NCI-H460 (cell line): ENCODE results near the gene KNSTRN. TPM values are rescaled to one million over a fixed set of nuclear protein-coding genes. Genes with fewer than 3 reads are reported as not detected.

ENCODE experiments used
- DNase-seq: peaks from one replicate; pipeline ENCODE4 v3.0.0-alpha.2; 2016; ENCODE audit warnings: low read depth; ENCODE audit errors: extremely low read depth
- total RNA-seq: library from RNA; depleted of rRNA; stranded (reverse); fragments of >200 nt; shearing (Covaris generic); gene quantifications from 2 replicates; pipeline ENCODE4 v1.2.3, GENCODE V29; 2014

KNSTRN gene
- total RNA-seq, 1 experiment from 2014 or later: 80.4 TPM

DNA sequence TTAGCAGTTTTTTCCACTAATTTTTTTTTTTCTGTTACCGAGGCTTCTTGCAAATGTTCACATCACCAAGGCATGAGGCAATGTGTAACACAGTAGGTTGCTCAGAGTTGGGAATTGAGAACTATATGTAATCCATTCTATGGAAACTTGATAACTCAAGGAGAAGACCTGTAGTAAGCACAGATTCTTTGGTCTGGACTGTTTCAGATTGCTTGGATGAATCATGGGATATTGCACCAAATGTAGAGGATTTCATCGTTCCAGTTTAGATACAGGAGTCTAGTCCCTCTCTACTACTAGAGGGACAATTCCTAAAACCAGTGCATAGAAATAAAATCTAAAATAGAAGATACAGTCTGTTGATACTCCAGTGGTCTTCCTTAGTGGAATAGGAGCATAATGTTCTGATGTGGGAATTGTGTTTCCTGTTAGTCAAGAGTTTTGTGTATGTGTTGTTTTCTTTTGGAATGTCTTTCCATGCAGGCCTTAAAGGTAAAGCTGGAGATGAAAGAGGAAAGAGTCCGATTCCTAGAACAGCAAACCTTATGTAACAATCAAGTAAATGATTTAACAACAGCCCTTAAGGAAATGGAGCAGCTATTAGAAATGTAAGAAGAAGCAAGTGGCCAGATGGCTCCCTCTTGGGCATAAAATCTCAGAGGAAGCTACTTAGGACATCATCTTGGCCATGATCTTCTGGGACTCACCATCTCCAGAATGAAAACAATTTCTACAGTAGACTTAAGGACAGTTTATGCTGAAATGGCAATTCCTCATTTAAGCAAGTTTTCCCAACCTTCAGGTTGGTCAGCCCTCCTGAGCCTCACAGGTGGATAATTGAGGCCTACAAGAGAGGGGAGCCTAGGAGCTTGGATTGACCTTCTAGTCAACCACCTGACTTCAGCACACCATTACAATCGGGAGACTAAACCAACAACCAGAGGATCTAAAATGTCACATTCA, 10.7 kb downstream of the KNSTRN start:
- DNase-seq: peak; percentile 37

DNA sequence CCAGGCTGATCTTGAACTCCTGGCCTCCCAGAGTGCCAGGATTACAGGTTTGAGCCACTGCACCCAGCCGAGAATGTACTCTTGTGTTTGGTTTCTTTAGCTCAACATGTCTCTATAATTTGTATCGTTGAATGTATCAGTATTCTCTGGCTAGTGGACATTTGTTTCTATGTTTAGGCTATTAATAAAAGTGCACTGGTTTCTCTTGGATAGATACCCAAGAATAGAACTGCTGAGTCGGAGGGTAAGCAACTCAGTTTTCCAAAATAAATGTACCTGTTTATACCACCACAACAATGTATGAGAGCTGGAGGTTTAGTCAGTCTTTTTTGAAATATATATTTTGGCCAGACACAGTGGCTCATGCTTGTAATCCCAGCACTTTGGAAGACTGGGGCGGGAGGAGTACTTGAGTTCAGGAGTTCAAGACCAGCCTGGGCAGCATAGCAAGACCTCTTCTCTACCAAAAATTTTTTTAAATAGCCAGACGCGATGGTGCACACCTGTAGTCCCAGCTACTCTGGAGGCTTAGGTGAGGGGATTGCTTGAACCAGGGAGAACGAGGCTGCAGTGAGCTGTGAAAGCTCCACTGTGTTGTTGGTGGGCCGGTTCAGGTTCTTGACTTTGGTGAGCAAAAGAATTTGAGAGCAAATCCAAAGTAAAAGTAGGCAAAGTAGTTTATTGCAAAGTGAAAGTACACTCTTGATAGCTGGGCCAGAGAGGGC, 15.3 kb downstream of the KNSTRN start:
- DNase-seq: no peak

DNA sequence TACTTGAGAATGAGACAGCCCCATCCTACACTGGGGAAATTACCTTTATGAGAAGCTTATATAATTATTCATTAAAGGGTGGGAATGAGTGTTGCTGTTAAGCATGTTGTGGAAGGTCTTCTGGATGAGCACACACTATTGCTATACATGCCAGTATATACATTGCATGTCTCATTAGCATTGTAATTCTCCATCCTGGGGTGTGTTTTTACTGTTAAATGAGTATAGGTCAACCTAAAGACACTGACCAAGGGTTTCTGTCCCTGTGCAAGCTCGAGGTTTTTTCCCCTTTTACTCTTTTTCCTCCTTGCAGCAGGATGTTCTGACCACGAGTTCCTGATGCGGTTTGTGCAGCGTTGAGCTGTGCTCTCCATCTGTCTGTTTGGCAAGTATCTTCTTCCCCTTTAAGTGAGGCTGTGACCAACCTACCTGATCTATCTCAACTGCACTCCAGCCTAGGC, 15.9 kb downstream of the KNSTRN start:
- DNase-seq: no peak

DNA sequence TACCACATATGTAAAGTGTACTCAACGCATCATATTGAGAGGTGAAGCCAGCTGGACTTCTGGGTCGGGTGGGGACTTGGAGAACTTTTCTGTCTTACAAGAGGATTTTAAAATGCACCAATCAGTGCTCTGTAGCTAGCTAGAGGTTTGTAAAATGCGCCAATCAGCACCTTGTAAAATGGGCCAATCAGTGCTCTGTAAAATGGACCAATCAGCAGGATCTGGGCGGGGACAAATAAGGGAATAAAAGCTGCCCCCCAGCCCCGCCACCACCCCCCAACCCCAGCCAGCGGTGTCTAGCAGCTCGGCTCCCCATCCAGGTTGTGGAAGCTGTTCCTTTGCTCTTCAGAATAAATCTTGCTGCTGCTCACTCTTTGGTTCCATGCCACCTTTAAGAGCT, 16.8 kb downstream of the KNSTRN start:
- DNase-seq: no peak

DNA sequence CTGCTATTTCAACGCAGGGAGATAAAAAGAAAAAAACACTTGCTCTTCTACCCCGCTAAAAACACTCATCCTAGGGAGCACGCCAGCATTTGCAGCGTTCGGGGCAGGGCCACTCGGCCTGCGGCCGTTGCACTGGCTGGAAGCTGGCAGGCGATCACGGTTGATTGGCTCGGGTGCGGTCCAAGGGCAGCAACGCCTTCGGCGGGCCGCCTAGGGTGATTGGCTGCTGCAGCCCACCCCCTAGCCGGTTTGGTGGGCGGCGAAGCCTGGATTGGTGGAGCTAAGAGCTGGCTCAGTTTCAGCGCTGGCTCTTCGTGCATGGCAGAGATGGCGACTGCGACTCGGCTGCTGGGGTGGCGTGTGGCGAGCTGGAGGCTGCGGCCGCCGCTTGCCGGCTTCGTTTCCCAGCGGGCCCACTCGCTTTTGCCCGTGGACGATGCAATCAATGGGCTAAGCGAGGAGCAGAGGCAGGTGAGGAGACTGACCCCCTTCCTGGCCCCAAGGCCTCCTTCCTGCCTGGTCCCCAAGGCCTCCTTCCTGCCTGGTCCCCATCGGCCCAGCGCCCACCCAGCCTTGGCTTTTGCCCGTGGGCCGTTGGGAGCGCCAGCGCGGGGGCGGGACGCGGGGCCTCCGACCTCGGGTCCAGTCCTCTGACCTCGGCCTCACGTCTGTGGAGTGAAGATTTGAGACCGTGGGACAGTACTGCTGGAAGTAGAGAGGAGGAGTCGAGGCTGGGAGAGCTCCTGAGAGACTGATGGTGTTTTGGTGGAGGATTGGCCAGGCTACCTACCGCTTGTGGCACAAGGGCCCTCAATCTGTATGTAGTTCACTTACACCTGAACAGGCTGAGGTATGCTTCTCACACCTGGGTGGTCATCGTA, 23.2 kb downstream of the KNSTRN start, which contains the start of gene IVD:
TSS of gene IVD (plus strand) at position 295 of the 881 bp plus-strand sequence. CDS start at position 328, 33 bp downstream.
- peak; percentile 89 for DNase-seq

DNA sequence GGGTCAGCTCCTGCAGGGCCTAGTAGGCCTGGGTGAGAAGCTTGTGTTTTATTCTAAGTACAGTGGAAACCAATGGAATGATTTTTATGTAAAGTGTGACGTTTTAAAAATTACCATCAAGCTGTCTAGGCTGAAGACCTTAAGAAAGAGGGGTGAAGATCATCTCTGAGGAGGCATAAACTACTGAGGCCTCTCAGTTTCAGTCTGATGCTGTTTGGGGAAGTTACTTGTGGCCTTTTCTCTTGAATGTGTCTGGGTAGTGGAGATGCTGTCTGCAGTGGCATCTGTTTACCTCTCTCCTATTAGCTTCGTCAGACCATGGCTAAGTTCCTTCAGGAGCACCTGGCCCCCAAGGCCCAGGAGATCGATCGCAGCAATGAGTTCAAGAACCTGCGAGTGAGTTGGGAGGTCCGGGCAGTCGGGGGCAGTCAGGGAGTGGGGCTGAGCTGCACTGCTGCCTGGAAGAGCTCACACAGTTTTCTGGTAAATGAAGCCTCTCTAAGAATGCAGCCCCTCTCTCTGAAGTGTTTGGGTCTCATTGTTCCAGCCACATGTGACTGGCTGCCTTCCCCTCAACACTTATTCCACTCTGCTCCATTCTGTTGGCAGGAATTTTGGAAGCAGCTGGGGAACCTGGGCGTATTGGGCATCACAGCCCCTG, 24.9 kb downstream of the KNSTRN start:
- no peak for DNase-seq

DNA sequence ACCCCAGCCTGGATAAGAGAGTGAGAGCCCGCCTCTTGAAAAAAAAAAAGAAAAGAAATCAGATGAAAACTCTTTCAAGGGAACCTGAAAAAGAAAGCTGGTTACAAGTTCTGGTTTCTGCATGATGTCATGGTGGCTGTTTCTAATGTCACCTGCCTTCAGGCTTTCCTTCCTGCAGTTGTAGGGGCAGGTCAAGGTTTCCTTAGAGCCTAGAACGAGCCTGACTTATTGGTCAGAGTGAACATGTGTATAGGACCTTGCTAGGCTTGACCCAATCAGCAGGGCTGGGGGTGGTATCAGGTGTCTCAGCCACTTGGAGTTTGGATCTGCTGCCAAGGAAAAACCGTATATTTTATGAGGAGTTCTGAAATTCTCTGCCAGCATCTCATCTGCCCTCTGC, 26.8 kb downstream of the KNSTRN start:
- DNase-seq: no peak

DNA sequence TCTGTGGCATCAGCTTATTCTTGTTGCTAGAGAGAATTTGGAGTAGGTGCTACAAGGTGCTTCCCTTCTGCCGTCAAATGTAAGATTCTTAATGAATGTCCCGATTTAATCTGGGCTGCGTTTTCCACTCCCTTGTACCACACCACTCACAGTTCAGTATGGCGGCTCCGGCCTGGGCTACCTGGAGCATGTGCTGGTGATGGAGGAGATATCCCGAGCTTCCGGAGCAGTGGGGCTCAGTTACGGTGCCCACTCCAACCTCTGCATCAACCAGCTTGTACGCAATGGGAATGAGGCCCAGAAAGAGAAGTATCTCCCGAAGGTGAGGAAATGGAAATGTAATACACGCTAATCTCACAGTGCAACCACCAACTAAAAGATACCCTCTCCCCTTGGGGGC, 28.0 kb downstream of the KNSTRN start:
- no peak for DNase-seq

DNA sequence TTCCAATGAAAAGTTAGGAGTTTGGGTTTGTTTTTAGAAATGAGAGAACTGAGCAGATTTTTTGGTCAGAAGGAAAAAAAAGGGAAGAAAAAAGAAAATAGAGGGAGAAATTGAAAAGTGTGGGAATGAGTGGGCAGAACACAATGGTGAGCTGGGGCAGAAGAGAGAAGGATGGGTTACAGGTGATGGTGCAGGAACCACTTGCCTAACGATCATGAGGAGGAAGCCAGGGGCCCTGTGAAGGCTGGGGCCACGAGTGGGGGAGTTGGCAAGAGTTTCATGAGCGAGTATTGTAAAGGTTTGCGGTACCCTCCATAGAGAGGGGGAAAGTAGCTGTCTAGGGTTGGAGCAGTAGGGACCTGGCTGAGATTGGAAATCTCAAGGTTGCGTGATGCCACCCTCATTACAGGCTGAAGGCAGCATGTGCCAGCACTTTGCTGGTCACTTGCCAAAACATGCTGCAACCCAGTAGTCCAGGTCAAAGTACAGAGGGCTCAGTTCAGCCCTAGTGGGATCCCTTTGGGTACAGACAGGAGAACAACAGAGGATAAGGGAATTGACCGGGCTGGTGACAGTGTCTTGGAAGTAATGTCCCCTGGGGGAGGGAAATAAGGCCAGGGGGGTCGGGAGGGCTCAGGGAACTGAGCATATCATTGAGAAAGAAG, 29.7 kb downstream of the KNSTRN start:
- no peak for DNase-seq

DNA sequence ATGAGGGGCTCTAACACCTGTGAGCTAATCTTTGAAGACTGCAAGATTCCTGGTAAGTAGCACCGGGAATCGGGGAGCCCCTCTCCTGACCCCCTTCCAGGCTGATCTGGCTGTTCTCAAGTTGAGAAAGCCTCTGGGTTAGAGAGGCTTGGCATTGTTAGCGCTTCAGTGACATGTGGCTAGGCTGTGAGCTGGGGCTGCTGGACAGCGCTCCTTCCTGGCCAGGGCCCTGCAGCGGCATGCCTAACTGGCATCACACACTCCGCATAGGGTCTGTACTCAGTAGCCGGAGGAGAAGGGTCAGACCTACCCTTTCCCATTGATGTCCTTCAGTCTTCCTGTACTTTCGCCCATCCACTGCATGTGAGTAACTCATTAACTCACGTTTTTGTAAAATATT, 30.5 kb downstream of the KNSTRN start:
- DNase-seq: no peak

DNA sequence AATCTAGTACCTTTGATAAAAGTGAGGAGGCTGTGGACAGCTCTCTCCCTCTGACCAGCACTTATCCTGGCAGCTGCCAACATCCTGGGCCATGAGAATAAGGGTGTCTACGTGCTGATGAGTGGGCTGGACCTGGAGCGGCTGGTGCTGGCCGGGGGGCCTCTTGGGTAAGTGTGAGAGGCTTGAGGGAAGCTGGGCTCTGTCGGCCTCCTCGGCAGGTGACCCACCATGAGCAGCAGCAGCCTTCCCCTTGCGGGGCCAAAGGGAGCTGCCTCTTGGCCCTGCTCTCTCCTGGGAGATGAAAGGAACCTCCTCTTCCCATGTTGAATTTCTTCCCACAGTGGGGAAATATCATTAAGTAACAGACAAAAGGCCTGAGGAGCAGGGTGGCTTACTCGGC, 32.3 kb downstream of the KNSTRN start:
- DNase-seq: no peak

DNA sequence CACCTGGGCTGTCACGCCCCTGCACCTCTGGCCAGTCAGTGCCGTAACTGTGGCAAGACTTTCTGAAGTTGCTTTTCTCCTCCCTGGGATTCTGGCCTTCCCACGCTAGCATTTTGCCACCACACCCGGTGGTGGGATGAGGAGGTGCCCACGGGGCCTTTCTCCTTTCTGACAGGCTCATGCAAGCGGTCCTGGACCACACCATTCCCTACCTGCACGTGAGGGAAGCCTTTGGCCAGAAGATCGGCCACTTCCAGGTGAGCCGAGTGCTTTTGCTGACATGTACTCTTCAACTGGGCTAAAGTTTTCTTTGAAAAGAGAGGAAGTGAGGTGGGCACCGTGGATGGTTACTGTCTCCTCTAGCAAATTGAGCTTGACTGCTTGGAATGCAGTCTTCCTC, 32.7 kb downstream of the KNSTRN start:
- DNase-seq: no peak

DNA sequence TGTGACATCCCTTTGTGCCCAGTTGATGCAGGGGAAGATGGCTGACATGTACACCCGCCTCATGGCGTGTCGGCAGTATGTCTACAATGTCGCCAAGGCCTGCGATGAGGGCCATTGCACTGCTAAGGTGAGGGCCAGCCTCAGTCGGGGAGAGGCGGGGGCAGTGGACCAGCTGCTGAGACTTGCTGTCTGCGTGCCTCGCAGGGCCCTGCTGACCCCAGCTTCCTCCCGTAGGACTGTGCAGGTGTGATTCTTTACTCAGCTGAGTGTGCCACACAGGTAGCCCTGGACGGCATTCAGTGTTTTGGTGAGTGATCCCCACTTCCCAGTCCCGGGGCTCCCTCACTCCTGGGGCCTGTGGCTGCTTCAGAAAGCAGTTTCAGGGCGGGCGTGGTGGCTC, 33.5 kb downstream of the KNSTRN start:
- DNase-seq: no peak

DNA sequence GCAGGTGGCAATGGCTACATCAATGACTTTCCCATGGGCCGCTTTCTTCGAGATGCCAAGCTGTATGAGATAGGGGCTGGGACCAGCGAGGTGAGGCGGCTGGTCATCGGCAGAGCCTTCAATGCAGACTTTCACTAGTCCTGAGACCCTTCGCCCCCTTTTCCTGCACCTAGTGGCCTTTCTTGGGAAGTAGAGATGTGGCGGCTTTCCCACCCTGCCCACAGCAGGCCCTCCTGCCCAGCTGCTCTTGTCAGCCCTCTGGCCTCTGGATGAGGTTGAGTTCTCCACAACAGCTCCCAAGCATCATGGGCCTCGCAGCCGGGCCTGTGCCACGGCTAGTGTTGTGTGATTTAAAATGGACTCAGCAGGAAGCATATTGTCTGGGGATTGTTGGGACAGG, 35.6 kb downstream of the KNSTRN start:
- DNase-seq: no peak

DNA sequence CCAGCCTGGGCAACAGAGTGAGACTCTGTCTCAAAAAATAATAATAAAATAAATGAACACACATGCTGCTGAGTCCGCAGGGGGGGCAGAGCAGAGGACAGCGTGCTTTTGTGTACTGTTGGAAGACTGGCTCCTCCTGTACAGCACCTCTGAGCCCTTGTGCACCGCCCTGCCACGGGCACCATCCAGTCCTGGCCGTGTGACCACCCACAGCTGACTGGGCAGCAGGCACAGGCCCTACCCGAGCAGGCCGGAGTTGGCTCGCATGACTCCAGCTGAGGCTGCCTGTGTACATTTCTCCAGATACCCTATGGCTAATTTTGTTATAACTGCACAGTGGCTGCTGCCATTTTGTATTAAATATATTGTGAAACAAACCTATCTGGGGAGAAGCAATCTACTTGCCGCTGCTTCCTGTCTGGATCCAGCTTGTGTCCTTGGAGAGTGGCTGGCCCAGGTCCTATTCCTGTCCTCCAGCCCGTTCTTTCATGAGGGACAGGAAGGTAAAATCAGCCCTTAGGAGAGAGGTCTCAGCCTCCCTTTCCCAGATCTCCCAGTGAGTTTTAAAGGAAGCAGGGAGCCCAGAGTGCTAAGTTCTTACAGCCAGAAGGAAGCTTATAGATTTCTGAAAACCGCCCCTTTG, 37.7 kb downstream of the KNSTRN start:
- no peak for DNase-seq

DNA sequence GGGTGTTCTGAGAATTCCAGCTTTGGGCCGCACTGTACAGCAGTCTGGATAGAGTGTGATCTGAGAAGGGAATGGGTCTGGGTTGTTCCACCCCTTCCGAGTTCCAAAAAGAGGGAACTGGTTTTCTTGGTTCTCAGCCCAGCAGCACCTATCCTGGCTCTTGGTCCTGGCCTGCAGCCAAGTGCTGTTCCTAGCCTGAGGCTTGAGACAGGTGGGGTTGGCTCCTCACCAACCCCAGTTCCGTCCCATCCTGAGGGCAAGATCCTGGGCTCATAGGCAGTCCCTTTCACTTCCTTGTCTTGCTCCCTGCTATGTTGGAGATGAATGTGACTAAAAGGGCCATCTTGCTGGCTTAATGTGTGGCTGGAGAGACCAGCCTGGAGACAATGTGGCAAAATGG, 38.3 kb downstream of the KNSTRN start:
- DNase-seq: no peak

DNA sequence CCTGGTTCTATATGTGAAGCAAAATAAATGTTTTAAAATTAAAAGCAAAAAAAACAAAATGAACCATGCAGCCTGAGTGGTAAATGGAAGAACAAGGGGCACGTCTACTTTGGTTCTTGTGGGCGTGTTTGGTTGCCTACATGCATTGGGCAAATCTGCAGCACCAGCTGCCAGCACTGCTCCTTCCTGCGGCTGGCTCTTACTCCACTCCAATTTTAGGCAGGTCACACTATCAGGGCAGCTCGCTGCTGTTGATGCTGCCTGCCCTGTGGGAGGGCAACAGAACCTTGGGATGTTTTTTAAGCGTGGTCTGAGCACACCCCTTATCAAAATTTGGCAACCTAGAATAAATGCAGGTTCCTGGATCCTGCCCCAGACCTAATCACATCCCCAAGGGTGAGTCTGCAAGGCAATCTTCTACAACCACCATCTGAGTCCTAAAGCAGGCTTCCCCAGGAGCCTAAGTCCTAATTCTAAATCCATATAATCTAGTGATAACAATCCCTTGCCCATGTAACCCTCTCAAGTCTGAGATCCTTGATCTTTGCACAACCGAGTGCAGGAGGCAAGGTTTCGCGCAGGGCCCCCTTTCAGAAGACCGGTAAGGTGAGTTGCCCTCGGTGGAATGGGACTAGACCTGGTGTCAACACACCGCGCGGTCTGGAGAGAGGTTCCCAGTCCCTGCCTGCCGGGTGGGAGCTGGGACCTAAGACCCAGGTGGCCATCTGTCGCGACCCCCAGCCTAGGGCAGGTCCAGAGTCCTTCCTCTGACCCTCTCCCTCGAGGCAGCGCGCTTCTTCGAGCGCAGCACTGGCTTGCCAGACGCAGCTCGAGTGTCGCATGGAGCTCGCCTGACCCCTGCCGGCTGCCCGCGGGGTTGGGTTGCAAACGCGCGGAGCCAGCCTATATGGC, 39.0 kb downstream of the KNSTRN start:
- DNase-seq: peak; percentile 62

DNA sequence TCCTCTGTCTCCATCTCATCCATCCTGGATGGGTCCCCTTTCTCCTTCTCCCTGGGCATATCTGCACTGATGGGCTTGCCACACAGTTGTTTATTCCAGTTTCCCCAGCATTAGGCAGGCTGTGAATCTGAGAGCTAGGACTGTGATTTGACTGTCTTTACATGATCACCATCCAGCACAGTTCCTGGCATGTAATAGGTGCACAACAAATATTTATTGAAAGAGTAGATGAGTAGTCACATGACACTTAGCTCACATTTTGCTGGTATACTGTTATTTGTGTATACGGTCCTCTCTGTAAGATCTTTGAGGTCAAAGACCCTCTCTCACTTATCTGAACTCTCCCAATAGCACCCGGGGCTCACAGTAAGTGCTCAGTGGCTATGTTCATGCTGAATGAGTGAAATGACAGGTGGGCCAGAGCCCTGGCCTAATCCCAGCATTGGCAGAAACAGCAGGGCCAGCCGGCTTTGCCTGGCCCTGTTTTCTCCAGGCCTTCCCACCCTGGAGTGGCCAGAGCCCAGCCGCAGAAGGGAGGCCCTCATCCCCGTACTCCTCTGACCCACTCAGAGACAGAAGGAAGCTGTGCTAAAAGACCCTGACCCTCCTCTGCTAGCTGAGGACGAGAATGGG, 42.1 kb downstream of the KNSTRN start:
- DNase-seq: no peak
